T-helper 9 cell (primary cell): ENCODE data around the gene DDTL.

ENCODE experiments used
- DNase-seq: peaks from one replicate; pipeline ENCODE4 v3.0.0-alpha.2; 2020

The DDTL gene

DNA sequence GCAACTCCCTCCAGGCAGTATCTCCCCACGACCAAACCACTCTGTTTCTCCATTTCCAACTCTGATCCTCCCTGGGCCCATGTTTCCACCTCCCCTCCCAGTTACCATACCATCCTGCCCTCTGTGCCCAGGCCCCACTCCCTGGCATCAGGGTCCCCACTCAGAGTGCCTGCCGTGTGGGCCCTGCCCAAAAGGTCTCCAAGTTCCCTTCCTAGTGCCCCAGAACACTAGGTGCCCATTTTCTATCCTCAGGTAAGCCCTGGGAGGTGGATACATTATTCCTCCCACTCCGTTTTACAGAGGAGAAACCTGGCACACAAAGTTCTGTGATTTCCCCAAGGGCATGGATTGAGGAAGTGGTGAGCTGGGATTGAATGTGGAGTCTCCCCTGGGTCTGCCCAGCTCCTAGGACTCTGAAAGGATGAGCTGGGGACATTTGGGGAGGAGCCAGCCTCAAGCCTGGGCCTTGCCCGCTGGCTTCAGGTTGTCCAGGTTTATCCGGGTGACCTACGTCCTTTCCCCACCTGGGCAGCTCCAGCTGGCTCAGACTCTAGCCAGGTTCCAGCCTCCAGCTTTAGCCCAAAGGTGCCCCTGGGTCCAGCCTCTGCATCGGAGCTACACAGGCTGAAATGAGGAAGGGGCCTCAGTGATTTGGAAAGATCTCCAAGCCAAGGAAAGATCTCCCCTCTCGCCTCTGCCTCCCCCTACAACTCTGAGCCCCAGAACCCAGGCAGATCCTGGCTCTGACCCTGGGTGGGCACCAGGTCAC is 40.7 kb downstream of the DDTL start:
- DNase-seq = no peak

DNA sequence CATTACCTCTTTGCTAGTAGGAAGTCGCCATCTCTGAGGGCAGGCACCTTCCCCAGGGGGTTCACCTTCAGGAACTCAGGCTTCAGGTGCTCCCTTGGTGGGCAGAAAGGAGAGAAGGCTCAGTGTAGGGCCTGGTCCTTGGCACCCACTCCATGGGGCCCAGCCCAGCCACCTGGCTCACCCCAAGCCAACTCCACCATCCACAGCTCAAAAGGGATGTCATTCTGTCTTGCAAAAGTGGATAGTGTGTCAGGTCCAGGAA is 41.3 kb downstream of the DDTL start:
- no peak for DNase-seq

DNA sequence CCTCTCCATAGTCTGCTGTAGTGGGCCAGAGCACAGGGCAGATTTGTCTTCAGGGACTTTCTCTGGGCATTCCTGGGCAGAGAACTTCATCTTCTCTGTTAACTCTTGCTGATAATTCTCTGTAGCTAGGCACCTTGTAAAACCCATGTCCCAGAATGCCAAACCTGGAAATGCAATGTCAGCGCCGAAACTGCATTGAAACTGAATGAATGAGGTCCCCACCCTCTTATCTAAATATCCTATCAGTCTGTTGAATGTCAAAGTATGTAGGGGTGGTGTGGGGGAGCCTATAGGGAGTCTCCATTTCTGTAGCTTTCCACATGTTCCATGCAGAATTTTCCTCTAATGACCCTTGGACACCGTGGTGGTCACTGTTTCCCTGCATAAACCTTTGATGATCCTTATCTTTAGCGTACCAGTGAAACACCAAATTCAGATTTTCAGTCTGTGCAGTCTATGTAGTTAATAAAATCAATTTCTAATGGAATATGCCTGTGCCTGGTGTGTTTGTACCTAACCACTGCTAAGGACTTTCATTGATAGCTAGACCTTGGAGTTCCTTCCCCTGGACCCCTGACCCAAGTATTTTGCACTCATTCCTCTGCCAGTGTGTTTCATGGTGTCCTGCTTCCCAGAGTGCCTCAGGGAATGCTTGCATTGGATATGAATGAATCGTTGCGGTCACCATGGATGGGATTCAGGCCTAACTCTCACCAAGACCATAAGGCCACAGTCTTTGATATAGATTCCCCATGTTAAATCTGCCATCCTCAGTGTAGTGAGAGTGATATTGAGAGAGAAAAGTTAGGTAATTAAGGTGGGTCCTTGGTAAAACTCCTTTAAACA is 41.9 kb downstream of the DDTL start:
- no peak for DNase-seq

DNA sequence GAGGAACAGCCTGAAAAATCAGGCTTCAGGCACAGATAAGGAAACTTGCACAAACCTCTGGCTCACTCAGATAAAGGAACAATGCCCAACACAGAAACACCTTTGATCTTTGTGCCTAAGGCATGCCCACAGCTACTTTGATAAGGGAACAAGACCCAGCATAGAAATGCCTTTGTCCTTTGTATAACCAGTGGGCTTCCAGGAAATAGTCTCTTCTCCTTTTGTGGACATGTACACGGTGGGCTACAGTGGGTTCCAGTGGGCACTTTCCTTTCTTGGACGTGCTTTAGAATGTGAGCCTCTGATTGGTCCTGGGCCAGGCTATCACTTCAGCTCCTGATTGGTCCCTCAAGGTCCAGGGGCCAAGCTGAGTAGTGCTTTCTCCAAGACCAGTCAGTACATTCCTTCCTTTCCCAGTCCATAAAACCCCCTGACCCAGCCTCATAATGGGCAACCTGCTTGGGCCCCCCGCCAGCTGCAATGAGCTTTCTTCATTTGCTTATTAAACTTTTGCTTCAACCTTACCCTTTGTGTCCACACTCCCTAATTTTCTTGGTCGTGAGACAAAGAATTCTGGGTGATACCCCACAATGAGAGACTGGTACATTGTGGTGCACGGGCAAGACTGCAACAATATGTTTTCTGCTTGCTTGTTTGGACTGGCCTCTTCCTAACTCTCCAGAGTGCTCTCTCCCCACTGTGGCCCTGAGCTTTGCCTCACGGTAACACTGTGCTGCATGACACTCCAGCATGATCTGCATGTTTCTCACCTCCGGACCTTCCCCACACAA is 42.7 kb downstream of the DDTL start:
- DNase-seq = no peak

DNA sequence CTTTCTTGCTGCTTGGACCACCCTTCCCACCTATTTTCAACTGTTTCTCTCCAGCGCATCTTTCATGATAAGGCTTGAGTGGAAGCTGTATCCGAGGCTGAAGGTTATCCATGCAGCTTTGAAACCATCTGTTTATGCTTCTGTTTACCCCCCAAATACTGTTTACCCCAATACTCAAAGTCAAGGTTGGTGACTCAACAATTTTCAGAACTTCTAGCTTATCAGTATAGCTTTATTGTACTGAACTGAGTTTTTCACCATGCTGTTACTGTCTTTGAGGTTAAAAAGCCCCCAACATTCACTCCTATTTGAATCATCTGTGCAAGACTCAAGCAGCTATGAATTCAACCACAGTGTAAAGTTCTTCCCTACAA is 43.3 kb downstream of the DDTL start:
- DNase-seq = no peak

DNA sequence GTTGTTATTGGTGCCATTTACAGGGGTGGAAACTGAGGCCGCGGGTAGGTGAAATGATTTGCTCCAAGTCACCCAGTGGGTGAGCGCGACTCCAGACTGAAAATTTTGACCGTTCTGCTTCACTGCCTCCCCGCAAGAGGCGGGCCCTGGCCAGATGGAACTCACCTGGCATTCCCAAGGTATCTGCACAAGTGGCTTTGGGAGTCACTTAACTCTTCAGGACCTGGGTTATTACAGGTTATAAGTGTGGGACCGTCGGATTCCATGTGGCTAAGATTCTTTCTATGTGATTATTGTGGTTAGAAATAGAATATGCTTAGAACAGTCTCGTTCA is 45.0 kb downstream of the DDTL start:
- DNase-seq = no peak

DNA sequence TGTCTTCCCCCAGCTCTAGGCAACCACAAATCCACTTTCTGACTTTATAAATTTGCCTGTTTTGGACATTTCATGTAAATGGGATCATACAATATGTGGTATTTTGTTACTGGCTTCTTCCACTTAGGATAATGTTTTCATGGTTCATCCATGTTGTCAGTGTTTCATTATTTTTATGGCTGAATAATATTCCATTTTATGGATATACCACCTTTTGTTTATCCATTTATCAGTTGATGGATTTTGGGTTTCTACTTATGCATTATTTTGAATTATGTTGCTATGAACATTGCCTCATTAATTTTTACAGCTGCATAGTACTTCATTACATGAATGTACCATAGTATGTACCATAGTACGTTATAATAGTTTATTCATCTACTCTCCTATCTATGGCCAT is 49.5 kb downstream of the DDTL start:
- no peak for DNase-seq

DNA sequence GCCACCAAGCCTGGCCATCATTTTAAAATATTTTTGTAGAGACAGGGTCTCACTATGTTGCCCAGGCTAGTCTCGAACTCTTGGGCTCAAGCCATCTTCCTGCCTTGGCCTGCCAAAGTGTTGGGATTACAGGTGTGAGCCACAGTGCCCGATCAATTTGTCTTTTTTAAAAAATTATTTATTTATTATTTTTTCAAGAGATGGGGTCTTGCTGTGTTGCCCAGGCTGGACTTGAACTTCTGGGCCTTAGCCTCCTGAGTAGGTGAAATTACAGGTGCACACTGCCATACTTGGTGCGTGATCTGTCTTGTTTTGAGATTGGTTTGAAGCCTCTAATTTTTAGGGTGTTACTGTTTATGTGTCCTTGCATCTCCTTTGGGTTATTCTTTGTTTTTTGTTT is 54.6 kb downstream of the DDTL start:
- DNase-seq = no peak
